Stimulated activated CD4-positive, alpha-beta T cell treated with anti-CD3 and anti-CD28 coated beads, TNF-alpha, amount 100 ng/mL, for 48 hours (primary cell): ENCODE results near the gene RIN3.

Experiments used
- DNase-seq, 3 donors: peaks; one replicate each; pipeline ENCODE4 v3.0.0-alpha.2; 2020; ENCODE audit warnings: low read depth in 3 of 3

Gene RIN3

DNA sequence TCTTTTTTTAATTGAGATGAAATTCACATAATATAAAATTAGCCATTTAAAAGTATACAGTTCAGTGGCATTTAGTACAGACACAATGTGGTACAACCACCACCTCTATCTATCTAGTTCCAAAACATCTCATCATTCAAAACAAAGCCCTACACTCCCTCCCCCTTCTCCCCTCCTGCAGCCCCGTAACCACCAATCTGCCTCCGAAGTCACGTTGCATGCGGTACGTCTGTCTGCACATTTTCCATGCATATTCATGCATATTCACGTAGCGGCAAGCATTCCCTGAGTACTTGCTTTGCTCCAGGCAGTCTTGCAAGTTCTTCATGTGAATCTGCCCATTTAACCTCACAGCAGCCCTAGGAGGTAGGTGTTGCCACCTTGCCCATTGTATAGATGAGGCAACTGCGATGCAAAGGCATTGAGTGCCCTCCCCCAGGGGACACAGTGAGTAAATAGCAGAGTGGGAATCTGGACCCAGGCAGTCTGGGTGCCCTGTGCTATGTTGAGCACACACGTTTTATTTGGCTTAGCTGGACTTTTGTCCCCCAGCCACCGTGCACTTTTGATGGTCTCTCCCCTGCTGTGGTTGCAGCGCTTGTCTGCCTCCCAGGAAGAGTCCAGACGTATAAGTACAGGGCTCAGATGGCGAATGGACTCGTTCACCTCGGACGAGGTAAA lies 43.4 kb downstream of the RIN3 start:
- no peak for DNase-seq

DNA sequence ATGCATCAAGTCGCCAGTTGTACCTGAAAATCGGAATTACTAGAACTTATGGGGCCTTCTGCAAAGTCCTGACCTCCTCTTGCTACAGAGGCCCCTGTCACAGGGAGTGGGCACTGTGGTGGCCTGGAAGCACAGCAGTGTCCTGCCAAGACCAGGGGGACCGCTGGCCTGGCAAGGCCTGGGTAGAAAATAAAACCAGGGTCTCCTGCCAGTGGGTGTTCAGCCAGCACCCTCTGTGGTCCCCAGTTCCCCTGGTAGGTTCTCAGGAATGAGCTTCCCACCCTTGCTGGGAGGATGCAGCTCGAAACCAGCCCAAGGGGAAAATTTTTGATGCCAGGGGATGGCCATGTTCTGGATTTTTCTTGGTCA lies 43.9 kb downstream of the RIN3 start:
- DNase-seq, result no peak

DNA sequence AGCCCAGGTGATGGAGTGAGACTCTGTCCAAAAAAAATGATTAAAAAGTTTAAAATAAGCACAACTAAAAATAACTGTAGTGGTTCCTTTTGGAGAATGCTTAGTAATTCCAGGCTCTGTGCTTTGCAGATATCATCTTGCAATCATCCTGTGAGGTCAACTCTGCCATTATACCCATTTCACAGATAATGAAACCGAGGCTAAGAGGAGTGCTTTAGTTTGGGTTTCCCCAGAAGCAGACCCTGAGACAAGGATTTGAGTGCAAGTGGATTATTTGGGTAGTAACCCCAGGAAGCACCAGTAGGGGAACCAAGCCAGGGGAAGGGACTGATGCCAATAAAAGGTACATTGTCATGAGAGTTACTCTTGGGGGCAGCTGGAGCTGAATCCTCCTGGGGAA lies 44.7 kb downstream of the RIN3 start:
- no peak for DNase-seq

DNA sequence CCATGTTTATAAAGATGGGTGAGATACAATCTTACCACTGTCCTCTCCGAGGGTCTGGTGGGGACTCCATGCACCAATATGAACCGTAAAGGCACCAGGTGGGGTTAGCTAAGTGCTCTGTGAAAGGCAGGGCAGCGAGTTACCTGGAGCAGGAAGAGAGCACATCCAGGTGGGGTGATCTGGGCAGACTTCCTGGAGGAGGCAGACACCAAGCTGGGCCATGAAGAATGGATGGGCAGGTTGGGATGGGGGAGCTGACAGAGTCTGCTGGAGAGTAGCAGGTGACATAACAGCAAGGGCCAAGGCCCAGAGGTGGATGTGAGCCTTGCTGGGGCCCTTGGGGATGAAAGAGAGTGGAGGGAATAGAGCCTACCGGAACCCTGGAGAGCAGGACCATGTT lies 45.9 kb downstream of the RIN3 start:
- DNase-seq, result no peak

DNA sequence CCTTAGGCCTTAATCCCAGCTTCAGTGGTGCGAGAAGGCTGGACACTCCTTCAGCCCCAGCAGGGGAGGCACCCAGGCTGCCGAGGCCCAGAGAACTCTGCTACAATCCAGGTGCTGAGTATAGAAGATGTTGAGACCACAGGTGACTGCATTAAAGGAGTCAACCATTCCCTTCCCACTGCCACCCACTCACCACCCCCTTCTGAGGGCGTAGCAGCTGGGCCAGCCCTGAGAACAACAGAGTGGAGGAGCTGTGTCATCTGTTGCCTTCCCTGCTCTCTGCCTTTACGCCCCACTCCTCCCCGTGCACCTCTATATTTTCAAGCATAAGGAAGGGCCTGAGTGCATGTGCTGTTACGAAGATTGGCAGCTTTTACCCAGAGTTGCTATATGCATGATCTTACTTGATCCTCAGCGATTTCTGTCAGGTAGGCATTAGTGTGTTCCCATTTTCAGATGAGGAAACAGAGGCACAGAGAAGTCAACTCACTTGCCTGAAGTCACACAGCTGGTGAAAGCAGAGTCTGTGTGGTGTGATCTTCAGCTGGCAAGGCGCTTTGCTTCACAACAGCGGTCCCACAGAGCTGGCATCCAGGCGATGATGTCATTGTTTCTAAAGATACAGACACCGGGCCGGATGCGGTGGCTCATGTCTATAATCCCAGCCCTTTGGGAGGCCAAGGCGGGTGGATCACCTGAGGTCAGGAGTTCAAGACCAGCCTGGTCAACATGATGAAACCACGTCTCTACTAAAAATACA lies 46.7 kb downstream of the RIN3 start:
- DNase-seq, result no peak

DNA sequence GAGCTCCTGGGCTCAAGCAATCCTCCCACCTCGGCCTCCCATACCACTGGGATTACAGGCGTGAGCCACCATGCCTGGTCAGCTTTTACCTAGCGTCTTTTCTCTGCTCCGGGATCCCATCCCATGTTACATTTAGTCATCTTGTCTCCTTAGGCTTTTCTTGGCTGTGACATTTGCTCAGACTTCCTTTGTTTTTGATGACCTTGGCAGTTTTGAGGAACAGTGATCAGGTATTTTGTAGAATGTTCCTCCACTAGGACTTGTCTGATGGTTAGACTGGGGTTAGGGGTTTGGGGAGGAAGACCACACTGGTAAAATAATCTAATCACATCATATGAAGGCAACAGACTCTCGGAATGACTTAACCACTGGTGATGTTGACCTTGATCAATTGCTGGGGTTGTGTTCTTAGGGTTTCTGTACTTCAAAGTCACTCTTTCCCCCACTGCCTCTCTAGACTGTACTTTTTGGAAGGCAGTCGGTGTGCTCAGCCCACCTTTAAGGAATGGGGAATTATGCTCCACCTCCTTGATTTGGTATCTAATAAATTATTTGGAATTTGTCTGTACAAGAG lies 48.4 kb downstream of the RIN3 start:
- DNase-seq, result no peak

DNA sequence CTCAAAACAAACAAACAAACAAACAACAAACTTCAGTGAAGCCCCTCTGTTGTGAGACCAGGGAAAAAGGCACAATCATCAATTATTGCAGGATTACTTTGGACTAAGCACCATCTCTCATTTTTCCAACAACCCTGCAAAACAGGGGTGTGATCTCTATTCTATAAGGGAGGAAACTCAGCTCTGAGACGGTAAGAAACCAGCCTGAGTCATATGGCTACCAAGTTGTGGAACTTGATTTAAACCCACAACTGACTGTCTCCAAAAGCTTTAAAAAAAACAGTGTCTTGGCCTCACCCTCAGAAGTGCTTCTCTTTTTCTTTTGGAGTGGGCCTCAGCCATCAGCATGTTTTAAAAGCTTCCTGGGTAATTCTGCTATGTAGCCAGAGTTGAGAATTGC lies 49.8 kb downstream of the RIN3 start:
- no peak for DNase-seq

DNA sequence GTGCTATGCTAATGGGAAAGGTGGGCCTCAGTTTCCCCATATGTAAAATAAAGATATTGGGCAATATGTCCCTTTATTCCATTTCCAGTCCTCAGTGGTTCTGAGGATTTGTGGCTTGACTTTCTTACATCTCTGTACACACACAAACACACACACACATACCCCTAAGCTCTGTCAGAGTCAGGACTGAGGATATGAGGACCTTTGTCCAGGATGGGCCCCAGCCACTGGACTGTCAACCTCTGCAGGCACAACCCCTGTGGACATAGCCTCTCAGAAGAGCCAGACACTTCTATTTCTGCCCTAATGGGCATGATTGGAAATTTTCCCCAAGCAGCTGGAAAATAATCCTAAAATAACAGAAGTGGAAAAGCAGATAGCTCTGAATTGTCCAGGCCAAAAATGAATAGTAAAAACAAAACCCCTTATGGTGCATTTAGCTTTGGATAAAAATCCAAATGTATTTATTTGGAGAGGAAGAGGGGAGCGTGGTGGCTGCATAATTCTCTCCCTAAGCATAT lies 50.2 kb downstream of the RIN3 start:
- DNase-seq, result no peak

DNA sequence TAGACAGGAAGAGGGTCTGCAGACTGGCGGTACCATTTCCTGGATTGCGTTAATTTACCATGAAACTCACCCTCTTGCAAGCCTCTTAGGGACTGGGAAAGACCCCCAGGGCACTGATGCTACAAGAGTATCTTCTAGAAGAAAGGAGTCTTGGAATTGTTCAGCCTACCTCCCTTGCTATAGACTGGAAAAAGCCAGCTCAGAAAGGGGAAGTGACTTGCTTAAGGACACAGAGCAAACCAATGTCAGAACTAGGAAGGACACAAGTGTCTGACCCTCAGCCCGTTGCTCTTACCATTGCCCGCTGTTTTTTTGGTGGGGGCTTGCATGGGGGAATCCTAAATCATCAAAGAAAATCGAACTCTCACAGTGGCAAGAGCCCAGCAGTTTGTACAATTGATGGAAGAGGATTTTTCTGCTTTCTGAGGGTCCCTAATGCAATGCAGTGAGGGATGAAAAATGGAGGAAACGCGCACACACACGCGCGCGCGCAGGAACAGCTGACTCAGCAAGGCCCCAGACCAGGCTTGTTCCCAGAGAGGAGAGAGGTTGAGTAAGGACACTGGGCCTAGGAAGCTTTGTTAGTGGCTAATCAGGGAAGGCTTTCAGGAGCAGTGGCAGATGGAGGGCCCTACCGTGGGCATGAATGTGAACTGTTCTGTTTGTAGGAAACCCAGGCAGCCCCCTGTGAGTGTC lies 50.9 kb downstream of the RIN3 start:
- DNase-seq, result no peak

DNA sequence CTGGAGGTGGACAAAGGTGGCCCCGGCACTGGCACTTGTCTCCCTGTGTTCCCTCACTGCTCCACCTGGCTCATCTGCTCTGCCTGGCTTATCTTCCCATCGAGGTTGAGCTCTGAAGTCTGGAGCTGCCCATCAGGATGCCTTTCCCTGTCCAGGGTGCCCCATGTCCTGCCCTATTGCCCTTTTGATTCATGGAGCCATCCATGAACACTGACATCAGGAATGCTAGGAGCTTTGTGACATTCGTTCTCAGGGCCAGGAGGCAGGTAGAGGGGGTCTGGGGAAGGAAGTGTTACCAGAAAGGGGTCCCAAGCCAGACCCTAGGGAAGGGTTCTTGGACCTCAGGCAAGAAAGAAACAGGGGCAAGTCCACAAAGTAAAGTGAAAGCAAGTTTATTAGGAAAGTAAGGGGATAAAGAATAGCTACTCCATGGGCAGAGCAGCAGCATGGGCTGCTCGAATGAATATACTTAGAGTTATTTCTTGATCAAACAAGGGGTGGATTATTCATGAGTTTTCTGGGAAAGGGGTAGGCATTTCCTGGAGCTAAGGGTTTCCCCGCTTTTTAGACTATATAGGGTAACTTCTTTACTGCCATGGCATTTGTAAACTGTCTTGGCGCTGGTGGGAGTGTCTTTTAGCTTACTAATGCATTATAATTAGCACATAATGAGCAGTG lies 51.6 kb downstream of the RIN3 start:
- DNase-seq, result no peak

DNA sequence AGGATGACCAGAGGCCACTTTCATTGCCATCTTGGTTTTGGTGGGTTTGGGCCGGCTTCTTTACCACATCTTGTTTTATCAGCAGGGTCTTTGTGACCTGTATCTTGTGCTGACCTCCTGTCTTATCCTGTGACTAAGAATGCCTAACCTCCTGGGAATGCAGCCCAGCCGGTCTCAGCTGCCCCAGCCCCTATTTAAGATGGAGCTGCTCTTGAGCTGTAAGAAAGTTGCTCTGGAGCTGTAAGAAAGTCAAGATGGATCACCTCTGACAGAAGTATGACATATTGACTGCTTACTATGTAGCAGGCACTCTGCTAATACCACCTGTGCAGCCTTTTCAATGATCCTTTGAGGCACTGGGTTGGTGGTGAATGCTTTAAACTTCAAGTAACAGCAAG lies 52.1 kb downstream of the RIN3 start:
- no peak for DNase-seq

DNA sequence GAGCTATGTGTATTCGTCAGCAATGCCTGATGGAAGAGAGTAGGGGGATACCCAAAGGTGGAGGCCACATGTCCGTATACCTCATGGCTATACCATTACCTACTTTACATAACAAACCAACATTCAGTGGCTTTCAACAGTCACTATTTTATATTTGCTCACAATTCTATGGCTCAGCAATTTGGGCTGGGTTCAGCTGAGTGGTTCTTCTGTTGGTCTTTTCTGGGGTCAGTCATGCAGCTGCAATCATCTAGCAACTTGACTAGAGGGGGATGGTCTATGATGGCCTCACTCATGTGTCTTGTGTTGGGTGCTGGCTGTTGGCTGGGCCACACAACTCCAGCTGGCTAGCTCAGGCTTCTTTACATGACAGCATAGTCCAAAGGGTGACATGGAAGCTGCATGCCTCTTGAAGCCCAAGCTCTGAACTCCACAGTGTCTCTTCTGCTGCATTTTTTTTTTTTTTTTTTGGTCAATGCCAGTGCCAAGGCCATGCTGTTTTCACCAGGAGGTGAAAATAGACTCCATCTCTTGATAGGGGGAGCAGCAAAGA lies 53.7 kb downstream of the RIN3 start:
- no peak for DNase-seq

DNA sequence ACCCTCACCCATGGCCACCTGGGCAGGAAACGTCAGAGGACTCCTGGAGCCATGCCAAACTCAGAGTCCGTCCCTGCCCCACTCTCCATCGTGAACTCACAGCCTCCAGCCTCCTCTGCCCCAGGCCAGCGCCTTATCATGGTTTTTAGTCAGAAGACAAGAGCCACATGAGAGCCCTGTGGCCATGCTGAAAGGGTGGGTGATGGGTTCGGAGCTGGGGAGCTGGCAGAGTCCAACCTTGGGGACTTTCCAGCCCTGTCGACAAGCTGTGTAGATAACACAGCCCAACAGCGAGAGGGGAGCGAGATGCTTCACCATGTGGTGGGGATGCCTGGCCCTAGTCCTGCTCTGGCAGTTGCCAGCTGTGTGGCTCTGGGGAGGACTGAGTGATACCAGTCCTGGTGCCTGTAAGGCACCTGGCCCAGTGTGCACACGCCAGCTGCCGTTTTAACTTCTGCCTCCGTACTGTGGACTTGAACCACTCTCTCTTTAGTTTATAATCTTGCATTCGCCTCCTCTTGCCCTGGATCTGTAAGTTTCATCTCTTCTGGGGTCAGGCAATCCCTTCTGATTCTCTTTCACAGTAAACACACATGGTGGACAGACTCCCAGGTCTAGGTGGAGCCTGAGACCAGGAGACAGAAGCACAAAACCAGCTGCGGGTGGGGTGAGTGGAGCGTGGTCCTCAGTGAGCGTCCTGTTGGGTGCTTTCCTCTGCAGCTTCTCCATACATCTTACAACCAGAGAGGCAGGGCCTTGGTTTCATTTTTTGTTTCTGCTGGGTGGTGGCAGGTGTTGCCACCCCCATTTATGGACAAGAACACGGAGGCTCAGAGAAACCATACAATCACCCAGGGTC lies 55.3 kb downstream of the RIN3 start:
- no peak for DNase-seq

DNA sequence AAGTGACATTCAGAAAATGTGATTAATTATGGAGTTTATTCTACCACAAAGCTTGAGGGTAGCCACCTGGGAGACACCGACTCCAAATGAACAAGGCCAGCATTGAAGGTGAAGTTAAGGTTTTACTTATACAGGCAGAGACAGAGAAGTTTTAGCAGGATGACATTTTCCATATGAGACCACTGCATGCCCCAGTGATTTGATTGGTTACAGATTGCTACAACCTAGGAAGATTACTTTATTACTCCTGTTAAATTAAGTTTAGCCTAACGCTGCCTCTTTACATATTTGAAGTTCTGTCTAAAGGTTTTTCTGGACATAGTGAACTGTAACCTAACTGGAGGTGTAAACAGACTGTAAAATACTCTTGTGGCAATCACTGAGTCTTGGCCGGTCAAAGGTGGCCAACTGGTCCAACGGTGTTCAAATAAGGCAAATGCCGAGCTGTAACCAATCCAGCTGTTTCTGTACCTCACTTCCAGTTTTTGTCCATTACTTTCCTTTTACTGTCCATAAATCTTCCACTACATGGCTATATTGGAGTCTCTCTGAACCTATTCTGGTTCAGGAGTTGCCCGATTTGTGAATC lies 57.2 kb downstream of the RIN3 start:
- DNase-seq, result no peak

DNA sequence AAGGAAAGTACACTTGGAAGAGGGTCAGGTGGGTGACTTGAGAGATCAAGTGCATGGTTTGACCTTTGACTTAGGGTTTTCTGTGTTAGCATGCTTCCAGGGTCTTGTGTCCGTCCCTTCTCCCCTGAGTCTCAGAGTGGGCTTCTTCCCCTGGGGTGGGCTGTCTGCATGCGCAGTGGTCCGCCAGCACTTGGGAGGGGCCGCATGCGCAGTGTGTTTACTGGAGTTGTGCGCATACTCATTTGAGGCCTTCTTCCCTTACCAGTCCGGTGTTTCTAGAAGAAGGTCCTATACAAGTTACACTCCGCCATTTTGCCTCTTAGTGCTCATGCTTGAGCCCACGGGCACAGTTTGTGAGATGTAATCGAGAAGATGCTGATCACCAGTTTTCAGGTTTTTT lies 58.5 kb downstream of the RIN3 start:
- no peak for DNase-seq

DNA sequence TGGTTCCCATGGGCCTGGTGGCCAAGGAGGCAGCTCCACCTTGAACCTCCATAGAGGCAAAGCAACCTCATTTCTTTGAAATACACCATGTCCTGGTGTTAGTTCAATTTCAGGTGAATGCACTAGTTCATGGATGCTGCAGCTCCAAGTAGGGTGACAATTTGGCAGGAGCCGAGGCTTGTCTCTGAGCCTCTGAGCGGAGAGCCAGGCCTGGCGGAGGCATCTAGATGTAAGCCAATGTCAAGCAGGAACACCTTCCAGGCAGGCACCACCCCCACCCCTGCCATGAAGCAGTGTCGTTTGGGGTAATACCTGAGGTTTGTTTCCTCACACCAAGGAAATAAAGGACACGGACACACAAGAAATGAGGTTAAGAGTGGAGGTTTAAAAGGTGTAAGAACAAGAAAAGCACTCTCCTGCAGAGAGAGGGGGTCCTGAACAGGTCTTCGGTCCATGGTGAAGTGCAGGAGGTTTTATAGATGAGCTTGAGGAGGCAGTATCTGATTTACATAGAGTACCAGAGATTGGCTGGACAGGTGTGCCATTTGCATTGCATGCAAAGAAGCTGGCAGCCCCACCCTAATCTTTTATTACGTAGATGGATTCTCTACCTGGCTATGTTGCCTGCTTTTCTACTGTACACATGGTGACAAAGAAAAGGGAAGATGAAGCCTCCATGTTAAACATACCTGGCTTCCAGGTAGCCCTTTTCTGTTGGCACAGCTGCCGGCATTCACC lies 60.3 kb downstream of the RIN3 start:
- no peak for DNase-seq

DNA sequence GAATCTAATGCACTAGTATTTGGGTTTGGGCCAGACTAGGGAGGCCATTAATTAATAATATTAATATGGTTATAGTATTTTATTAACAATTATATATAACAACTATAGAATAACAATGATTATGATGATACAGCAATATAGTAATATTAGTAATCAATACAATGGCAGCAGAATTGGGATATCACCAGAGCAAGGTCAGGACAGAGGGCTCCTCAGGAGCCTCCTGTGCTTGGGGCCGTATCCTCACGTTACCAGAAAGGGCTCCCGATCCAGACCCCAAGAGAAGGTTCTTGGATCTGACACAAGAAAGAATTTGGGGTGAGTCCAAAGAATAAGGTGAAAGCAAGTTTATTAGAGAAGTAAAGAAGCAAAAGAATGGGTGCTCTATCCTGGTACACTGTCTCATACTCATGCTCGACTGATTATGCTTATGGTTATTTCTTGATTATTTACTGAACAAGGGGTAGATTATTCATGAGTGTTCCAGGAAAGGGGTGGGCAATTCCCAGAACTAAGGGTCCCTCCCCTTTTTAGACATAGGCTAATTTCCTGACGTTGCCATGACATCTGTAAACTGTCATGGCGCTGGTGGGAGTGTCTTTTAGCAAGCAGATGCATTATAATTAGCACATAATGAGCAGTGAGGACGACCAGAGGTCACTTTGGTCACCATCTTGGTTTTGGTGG lies 61.6 kb downstream of the RIN3 start:
- DNase-seq, result no peak

DNA sequence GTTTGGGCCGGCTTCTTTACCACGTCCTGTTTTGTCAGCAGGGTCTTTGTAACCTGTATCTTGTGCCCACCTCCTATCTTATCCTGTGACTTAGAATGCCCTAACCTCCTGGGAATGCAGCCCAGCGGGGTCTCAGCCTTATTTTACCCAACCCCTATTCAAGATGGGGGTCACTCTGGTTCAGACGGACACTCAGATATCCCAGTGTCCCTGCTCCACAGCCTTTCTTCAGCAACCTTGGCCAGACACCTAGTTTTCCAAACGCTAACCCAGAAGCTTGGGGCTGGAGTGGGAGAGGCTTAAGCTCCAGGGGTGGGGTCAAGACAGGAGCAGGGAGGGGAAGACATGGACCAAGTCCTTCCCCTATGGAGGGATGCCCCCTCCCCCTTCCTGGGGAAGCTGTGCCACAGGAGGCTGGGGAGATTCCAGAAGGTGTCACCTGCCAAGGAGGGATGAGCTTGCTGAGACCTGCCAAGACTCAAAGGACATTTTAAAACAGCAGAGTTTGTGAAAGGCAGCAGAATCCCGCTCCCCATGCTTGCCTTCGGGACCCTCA lies 62.2 kb downstream of the RIN3 start:
- DNase-seq, result no peak

DNA sequence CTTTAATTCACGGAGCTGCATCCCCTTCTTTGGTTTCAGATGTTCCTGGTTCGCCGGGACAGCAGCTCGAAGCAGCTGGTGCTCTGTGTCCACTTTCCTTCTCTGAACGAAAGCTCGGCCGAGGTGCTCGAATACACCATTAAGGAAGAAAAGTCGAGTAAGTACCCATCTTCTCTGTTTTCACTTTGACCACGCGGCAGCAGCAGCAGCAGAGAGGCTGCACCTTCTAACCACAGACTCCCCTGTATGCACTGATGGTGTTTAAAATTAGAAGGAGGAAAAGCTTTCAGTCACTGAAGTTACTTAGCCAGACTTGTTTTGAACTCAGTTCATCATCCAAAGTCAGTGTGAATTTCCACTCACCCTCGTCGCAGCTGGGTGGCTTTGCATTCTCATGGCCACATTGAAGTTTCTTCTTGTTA lies 63.8 kb downstream of the RIN3 start:
- no peak for DNase-seq
